CD4-positive, alpha-beta T cell (primary cell): ENCODE data around the gene SND1. TPM values are rescaled to one million over a fixed set of nuclear protein-coding genes. Genes with fewer than 3 reads are reported as not detected.
"Not testable (repeated sequence)": the region's sequence is repeated elsewhere in the genome, so short reads cannot be mapped to it uniquely, and the experiment has no call there.

Experiments used
- ATAC-seq: fragments of 200-7000 bp; cut with Tn5 transposase; one replicate; pipeline ENCODE4 v1.10.0; 2022; ENCODE audit warnings: mild to moderate bottlenecking; ENCODE audit not compliant: poor library complexity
- CTCF ChIA-PET: fragments of 350-600 bp; sonication (Branson Sonifier 250); formaldehyde crosslinking; loops from one replicate; lab custom pipeline; 2021; ENCODE audit warnings: antibody characterized with exemption, inconsistent platforms; lab: Charles Lee
- POLR2A ChIA-PET: fragments of 350-600 bp; sonication (Branson Sonifier 250); formaldehyde crosslinking; loops from one replicate; lab custom pipeline; 2021; ENCODE audit warnings: antibody characterized with exemption, inconsistent platforms; lab: Charles Lee
- DNase-seq, 14 experiments: peaks; one replicate each; pipeline ENCODE4 v3.0.0-alpha.2; 2013 to 2020; ENCODE audit warnings: mixed read lengths in 2 of 14
- H3K27ac ChIP-seq, 2 donors: one replicate each; pipeline versions ENCODE4 v1.5.1 to v1.7.0; 2013; ENCODE audit warnings: low read length in 2 of 2, low read depth in 1 of 2, mild to moderate bottlenecking in 1 of 2
- H3K27me3 ChIP-seq, 2 experiments: 1 replicate in 1 of 2; 2 replicates in 1 of 2; pipeline versions ENCODE4 v1.6.1 to v1.7.0; 2013; ENCODE audit warnings: low read length in 2 of 2, control low read depth in 1 of 2, mild to moderate bottlenecking in 1 of 2, moderate library complexity in 1 of 2; ENCODE audit not compliant: insufficient read depth in 2 of 2, control insufficient read depth in 1 of 2
- H3K36me3 ChIP-seq: one replicate; pipeline ENCODE4 v1.6.1; 2013; ENCODE audit warnings: low read length, control low read depth; ENCODE audit not compliant: insufficient read depth
- H3K4me1 ChIP-seq: one replicate; pipeline ENCODE4 v1.6.1; 2013; ENCODE audit warnings: low read length, control low read depth; ENCODE audit not compliant: insufficient read depth
- H3K4me3 ChIP-seq: one replicate; pipeline ENCODE4 v1.5.1; 2013; ENCODE audit warnings: mild to moderate bottlenecking, low read length, moderate library complexity
- H3K9me3 ChIP-seq, 2 experiments: 1 replicate in 1 of 2; 2 replicates in 1 of 2; pipeline versions ENCODE4 v1.6.1 to v1.7.0; 2013; ENCODE audit warnings: low read length in 2 of 2, mild to moderate bottlenecking in 2 of 2, control low read depth in 1 of 2, moderate library complexity in 1 of 2; ENCODE audit not compliant: control insufficient read depth in 1 of 2, insufficient read depth in 1 of 2
- H3K27ac Mint-ChIP-seq: one replicate; pipeline ENCODE4 v1.8.0; 2020; ENCODE audit warnings: mixed read lengths
- H3K27me3 Mint-ChIP-seq: one replicate; pipeline ENCODE4 v1.8.0; 2021; ENCODE audit warnings: mixed read lengths
- H3K36me3 Mint-ChIP-seq: one replicate; pipeline ENCODE4 v1.8.0; 2021; ENCODE audit warnings: low read depth, mixed read lengths
- H3K4me1 Mint-ChIP-seq: one replicate; pipeline ENCODE4 v1.8.0; 2021; ENCODE audit warnings: low read depth, mixed read lengths
- H3K4me3 Mint-ChIP-seq: one replicate; pipeline ENCODE4 v1.8.0; 2020; ENCODE audit warnings: mild to moderate bottlenecking, mixed read lengths
- H3K9me3 Mint-ChIP-seq: one replicate; pipeline ENCODE4 v1.8.0; 2020; ENCODE audit warnings: mixed read lengths
- intact Hi-C, 2 experiments: fragments of 100-400 bp; cut with DNase I in 1 of 2; cut with micrococcal nuclease in 1 of 2; formaldehyde crosslinking; loops; one replicate each; pipeline versions ENCODE4 v1.15.1 to v1.9.0; 2023 to 2025; cut with DNase I, micrococcal nuclease
- total RNA-seq, 174 experiments: library from RNA in 2 of 174; stranded (reverse) in 2 of 174; gene quantifications; one replicate each; pipeline ENCODE4 v1.2.3 and lab custom pipeline; 2021 to 2026
- TF ChIP-seq, protein P1 (sequence below): fragments of 200-600 bp; IDR thresholded peaks from one replicate; pipeline ENCODE4 v1.8.0; 2022; ENCODE audit warnings: antibody characterized with exemption, mild to moderate bottlenecking

SND1 gene
- total RNA-seq, 2 experiments from 2014 or later: 104 to 113 TPM

GRCh38 chr7:127673902-127674301 lies 21.9 kb downstream of the SND1 start:
- DNase-seq: no peak
- TF ChIP-seq, protein P1, sequence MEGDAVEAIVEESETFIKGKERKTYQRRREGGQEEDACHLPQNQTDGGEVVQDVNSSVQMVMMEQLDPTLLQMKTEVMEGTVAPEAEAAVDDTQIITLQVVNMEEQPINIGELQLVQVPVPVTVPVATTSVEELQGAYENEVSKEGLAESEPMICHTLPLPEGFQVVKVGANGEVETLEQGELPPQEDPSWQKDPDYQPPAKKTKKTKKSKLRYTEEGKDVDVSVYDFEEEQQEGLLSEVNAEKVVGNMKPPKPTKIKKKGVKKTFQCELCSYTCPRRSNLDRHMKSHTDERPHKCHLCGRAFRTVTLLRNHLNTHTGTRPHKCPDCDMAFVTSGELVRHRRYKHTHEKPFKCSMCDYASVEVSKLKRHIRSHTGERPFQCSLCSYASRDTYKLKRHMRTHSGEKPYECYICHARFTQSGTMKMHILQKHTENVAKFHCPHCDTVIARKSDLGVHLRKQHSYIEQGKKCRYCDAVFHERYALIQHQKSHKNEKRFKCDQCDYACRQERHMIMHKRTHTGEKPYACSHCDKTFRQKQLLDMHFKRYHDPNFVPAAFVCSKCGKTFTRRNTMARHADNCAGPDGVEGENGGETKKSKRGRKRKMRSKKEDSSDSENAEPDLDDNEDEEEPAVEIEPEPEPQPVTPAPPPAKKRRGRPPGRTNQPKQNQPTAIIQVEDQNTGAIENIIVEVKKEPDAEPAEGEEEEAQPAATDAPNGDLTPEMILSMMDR: no peak
- ATAC-seq: no peak
- no peak overlapping the region for H3K27ac ChIP-seq
- peaks cover 71% of the 10 kb centered on the region for H3K36me3 Mint-ChIP-seq
- peaks cover 6% of the 10 kb centered on the region for H3K9me3 Mint-ChIP-seq
- CTCF ChIA-PET: no interaction called here
- H3K9me3 ChIP-seq: peaks cover 0 to 4% of the 10 kb centered on the region in 2 experiments
- no peaks in the 10 kb centered on the region for H3K27me3 Mint-ChIP-seq
- POLR2A ChIA-PET: no interaction called here
- H3K4me1 Mint-ChIP-seq: peaks cover 24% of the 10 kb centered on the region
- no peaks in the 10 kb centered on the region for H3K4me1 ChIP-seq
- H3K4me3 ChIP-seq: no peak overlapping the region
- H3K4me3 Mint-ChIP-seq: no peak overlapping the region
- H3K36me3 ChIP-seq: peaks cover 29% of the 10 kb centered on the region
- intact Hi-C loops: no loop called here
- no peaks in the 10 kb centered on the region for H3K27me3 ChIP-seq
- no peak overlapping the region for H3K27ac Mint-ChIP-seq

DNA sequence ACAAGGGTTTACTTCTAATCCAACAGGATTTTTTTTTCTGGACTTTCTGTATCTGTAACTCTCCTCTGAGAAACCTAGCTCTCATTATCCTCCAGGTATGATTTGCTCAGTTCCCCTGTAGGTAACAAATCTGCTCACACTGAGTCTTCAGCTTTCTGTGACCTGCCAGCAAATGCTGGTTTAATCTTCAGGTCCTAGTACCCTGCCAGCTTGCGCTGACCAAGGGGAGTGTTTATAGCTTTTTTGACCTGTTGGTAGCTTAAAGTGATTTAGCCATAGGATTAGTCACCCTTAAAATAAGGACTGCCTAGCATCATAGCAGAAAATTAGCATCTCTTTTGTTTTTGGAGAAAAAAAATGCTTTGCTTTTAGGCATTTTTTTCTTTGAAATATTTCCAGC lies 22.4 kb downstream of the SND1 start:
- TF ChIP-seq, protein P1: no peak
- no peak for ATAC-seq
- ChIA-PET POLR2A (no interaction called here), CTCF (no interaction called here)
- Mint-ChIP-seq H3K27me3 (no peaks in the 10 kb centered on the region), H3K27ac (no peak overlapping the region), H3K4me3 (no peak overlapping the region), H3K9me3 (peaks cover 8% of the 10 kb centered on the region), H3K36me3 (peaks cover 72% of the 10 kb centered on the region), H3K4me1 (peaks cover 21% of the 10 kb centered on the region)
- no peaks in the 10 kb centered on the region for H3K4me1 ChIP-seq
- intact Hi-C loops: no loop called here
- no peak for DNase-seq
- H3K27me3 ChIP-seq: no peaks in the 10 kb centered on the region
- H3K27ac ChIP-seq: no peak overlapping the region
- H3K4me3 ChIP-seq: no peak overlapping the region
- peaks cover under 1 to 4% of the 10 kb centered on the region in 2 experiments for H3K9me3 ChIP-seq
- peaks cover 30% of the 10 kb centered on the region for H3K36me3 ChIP-seq

- POLR2A ChIA-PET, H3K27ac ChIP-seq, H3K4me3 ChIP-seq, DNase-seq, intact Hi-C loops, ATAC-seq, H3K27ac Mint-ChIP-seq, H3K4me1 ChIP-seq, CTCF ChIA-PET, H3K27me3 ChIP-seq, H3K27me3 Mint-ChIP-seq, H3K9me3 ChIP-seq, H3K4me3 Mint-ChIP-seq: not testable (repeated sequence)
- Mint-ChIP-seq H3K9me3 (peaks cover 10% of the 10 kb centered on the region), H3K36me3 (peaks cover 73% of the 10 kb centered on the region), H3K4me1 (peaks cover 17% of the 10 kb centered on the region)
- H3K36me3 ChIP-seq: peaks cover 30% of the 10 kb centered on the region
These were observed 22.9 kb downstream of the SND1 start for GRCh38 chr7:127674923-127675322.

GRCh38 chr7:127675721-127676120 lies 23.7 kb downstream of the SND1 start:
- peaks cover 24% of the 10 kb centered on the region for H3K36me3 ChIP-seq
- no peaks in the 10 kb centered on the region for H3K4me1 ChIP-seq
- Mint-ChIP-seq H3K4me3 (no peak overlapping the region), H3K27me3 (no peaks in the 10 kb centered on the region), H3K36me3 (peaks cover 79% of the 10 kb centered on the region), H3K9me3 (peaks cover 13% of the 10 kb centered on the region), H3K4me1 (peaks cover 21% of the 10 kb centered on the region), H3K27ac (no peak overlapping the region)
- H3K27me3 ChIP-seq: no peaks in the 10 kb centered on the region
- TF ChIP-seq, protein P1: no peak
- H3K9me3 ChIP-seq: peaks cover 4 to 6% of the 10 kb centered on the region in 2 experiments
- H3K4me3 ChIP-seq: no peak overlapping the region
- ChIA-PET POLR2A (no interaction called here), CTCF (no interaction called here)
- no peak for ATAC-seq
- no peak for DNase-seq
- H3K27ac ChIP-seq: no peak overlapping the region
- intact Hi-C loops: no loop called here
